SK-N-SH treated with all-trans-retinoic acid at 6 μM for 48 hours (cell line): ENCODE data around the gene ADNP.
A peak's percentile ranks its signal among the peaks of the same experiment; 100 is the strongest.

Source experiments
- ATAC-seq: fragments of 200-7000 bp; cut with Tn5 transposase; 3 replicates; pipeline ENCODE4 v1.9.1; 2020; ENCODE audit warnings: mild to moderate bottlenecking, moderate library complexity
- ARNTL ChIP-seq: fragments of 450-650 bp; formaldehyde crosslinking; IDR thresholded peaks from 2 replicates; pipeline ENCODE4 v1.5.0; 2020; ENCODE audit warnings: low read depth, mild to moderate bottlenecking, moderate library complexity, borderline replicate concordance
- BACH2 ChIP-seq: fragments of 250-450 bp; sonication (Bioruptor Pico); IDR thresholded peaks from 2 replicates; pipeline ENCODE4 v1.9.0; 2021; ENCODE audit warnings: mild to moderate bottlenecking, borderline replicate concordance
- CSDC2 ChIP-seq: fragments of 250-450 bp; sonication (Bioruptor Pico); IDR thresholded peaks from 2 replicates; pipeline ENCODE4 v1.5.0; 2020; ENCODE audit warnings: mild to moderate bottlenecking, moderate library complexity
- ESRRG ChIP-seq: fragments of 250-450 bp; sonication (Bioruptor Pico); IDR thresholded peaks from 2 replicates; pipeline ENCODE4 v1.6.1; 2021; ENCODE audit warnings: mild to moderate bottlenecking
- GLIS3 ChIP-seq: fragments of 250-450 bp; sonication (Bioruptor Pico); IDR thresholded peaks from 2 replicates; pipeline ENCODE4 v1.5.0; 2020; ENCODE audit warnings: mild to moderate bottlenecking, moderate library complexity
- ISL1 ChIP-seq: fragments of 250-450 bp; sonication (Bioruptor Pico); IDR thresholded peaks from 2 replicates; pipeline ENCODE4 v2.1.2; 2022; ENCODE audit warnings: mild to moderate bottlenecking, moderate library complexity
- PATZ1 ChIP-seq: fragments of 250-450 bp; sonication (Bioruptor Pico); IDR thresholded peaks from 2 replicates; pipeline ENCODE4 v1.8.0; 2020; ENCODE audit warnings: mild to moderate bottlenecking, moderate library complexity, borderline replicate concordance
- PPARA ChIP-seq: fragments of 250-450 bp; sonication (Bioruptor Pico); IDR thresholded peaks from 2 replicates; pipeline ENCODE4 v1.5.0; 2020; ENCODE audit warnings: mild to moderate bottlenecking, borderline replicate concordance
- RARB ChIP-seq: fragments of 250-450 bp; sonication (Bioruptor Pico); IDR thresholded peaks from 2 replicates; pipeline ENCODE4 v1.8.0; 2021; ENCODE audit warnings: mild to moderate bottlenecking, moderate library complexity
- SNAI2 ChIP-seq: fragments of 250-450 bp; sonication (Bioruptor Pico); IDR thresholded peaks from 2 replicates; pipeline ENCODE4 v1.5.0; 2020; ENCODE audit warnings: mild to moderate bottlenecking, moderate library complexity
- TCF4 ChIP-seq: fragments of 250-450 bp; sonication (Bioruptor Pico); IDR thresholded peaks from 2 replicates; pipeline ENCODE4 v1.8.0; 2021; ENCODE audit warnings: mild to moderate bottlenecking, moderate library complexity, borderline replicate concordance
- TOX ChIP-seq: fragments of 250-450 bp; sonication (Bioruptor Pico); IDR thresholded peaks from 2 replicates; pipeline ENCODE4 v1.8.0; 2021; ENCODE audit warnings: mild to moderate bottlenecking, moderate library complexity, borderline replicate concordance
- TSHZ2 ChIP-seq: fragments of 250-450 bp; sonication (Bioruptor Pico); IDR thresholded peaks from 2 replicates; pipeline ENCODE4 v1.5.0; 2020; ENCODE audit warnings: mild to moderate bottlenecking, moderate library complexity
- ZFP3 ChIP-seq: fragments of 250-450 bp; sonication (Bioruptor Pico); IDR thresholded peaks from 2 replicates; pipeline ENCODE4 v1.5.0; 2020; ENCODE audit warnings: mild to moderate bottlenecking, moderate library complexity
- ZFP30 ChIP-seq: fragments of 450-650 bp; formaldehyde crosslinking; IDR thresholded peaks from 2 replicates; pipeline ENCODE4 v1.5.0; 2022; ENCODE audit warnings: mild to moderate bottlenecking, moderate library complexity
- ZNF70 ChIP-seq: fragments of 450-650 bp; formaldehyde crosslinking; IDR thresholded peaks from 2 replicates; pipeline ENCODE4 v1.5.0; 2020; ENCODE audit warnings: mild to moderate bottlenecking, moderate library complexity
- ZNF8 ChIP-seq: fragments of 450-650 bp; formaldehyde crosslinking; IDR thresholded peaks from 2 replicates; pipeline ENCODE4 v1.5.0; 2020; ENCODE audit warnings: mild to moderate bottlenecking, moderate library complexity
- TF ChIP-seq, protein P1 (sequence below): fragments of 250-450 bp; sonication (Bioruptor Pico); IDR thresholded peaks from 2 replicates; pipeline ENCODE4 v1.5.1; 2021; ENCODE audit warnings: mild to moderate bottlenecking, moderate library complexity
- TF ChIP-seq, protein P2 (sequence below): fragments of 250-450 bp; sonication (Bioruptor Pico); IDR thresholded peaks from 2 replicates; pipeline ENCODE4 v1.5.1; 2020; ENCODE audit warnings: low read depth, mild to moderate bottlenecking, moderate library complexity
- TF ChIP-seq, protein P3 (sequence below): fragments of 250-450 bp; sonication (Bioruptor Pico); IDR thresholded peaks from 2 replicates; pipeline ENCODE4 v1.8.0; 2021; ENCODE audit warnings: low read depth, mild to moderate bottlenecking, moderate library complexity, borderline replicate concordance

ADNP gene

GRCh38 chr20:50929299-50930138, 1.7 kb downstream of the ADNP start:
- TF ChIP-seq ESRRG (CRISPR knock-in tag) = no peak
- no peak for TF ChIP-seq TCF4 (CRISPR knock-in tag)
- TF ChIP-seq ZFP3 (CRISPR knock-in tag) = no peak
- TF ChIP-seq GLIS3 (CRISPR knock-in tag) = 0 out of 2 replicates have a peak, but pooled peaks have one; percentile 8
- TF ChIP-seq PATZ1 = 0 out of 2 replicates have a peak, but pooled peaks have one; percentile 47
- TF ChIP-seq, all 23 proteins: peak for 2
- peak; percentile 82 for ATAC-seq

DNA sequence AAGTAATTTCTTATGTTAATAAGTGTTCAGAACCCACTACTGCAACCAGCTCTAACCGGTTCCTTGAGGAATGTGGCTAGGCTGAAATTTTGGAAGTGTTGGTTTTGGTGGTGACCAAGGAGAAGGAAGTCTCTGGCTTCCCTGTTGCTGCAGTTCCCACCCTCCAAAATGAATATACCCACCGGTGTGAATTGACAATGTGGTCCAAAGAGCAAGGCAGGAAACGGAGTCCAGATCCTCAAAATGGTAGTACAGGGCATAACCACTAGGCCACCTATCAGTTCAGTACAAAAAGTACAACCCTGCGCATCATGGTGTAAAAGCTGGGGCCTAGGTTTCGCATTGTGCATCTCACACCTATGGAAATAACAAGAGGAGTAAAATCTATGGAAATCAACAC, 2.8 kb downstream of the ADNP start:
- TF ChIP-seq ZNF8 (no peak), CSDC2 (CRISPR knock-in tag) (no peak), ZFP30 (CRISPR knock-in tag) (no peak), RARB (CRISPR knock-in tag) (no peak), ISL1 (CRISPR knock-in tag) (no peak)
- ATAC-seq = no peak

- TF ChIP-seq, protein P1, sequence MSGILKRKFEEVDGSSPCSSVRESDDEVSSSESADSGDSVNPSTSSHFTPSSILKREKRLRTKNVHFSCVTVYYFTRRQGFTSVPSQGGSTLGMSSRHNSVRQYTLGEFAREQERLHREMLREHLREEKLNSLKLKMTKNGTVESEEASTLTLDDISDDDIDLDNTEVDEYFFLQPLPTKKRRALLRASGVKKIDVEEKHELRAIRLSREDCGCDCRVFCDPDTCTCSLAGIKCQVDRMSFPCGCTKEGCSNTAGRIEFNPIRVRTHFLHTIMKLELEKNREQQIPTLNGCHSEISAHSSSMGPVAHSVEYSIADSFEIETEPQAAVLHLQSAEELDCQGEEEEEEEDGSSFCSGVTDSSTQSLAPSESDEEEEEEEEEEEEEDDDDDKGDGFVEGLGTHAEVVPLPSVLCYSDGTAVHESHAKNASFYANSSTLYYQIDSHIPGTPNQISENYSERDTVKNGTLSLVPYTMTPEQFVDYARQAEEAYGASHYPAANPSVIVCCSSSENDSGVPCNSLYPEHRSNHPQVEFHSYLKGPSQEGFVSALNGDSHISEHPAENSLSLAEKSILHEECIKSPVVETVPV = no peak
- TF ChIP-seq ESRRG (CRISPR knock-in tag) (no peak), ARNTL (CRISPR knock-in tag) (no peak), TSHZ2 (CRISPR knock-in tag) (no peak), RARB (CRISPR knock-in tag) (no peak), SNAI2 (CRISPR knock-in tag) (no peak), ISL1 (CRISPR knock-in tag) (no peak), PPARA (CRISPR knock-in tag) (no peak), PATZ1 (no peak), ZNF70 (CRISPR knock-in tag) (no peak), GLIS3 (CRISPR knock-in tag) (no peak), ZFP30 (CRISPR knock-in tag) (no peak), BACH2 (no peak), ZFP3 (CRISPR knock-in tag) (no peak), TOX (CRISPR knock-in tag) (no peak), ZNF8 (no peak), TCF4 (CRISPR knock-in tag) (no peak)
- TF ChIP-seq, protein P2, sequence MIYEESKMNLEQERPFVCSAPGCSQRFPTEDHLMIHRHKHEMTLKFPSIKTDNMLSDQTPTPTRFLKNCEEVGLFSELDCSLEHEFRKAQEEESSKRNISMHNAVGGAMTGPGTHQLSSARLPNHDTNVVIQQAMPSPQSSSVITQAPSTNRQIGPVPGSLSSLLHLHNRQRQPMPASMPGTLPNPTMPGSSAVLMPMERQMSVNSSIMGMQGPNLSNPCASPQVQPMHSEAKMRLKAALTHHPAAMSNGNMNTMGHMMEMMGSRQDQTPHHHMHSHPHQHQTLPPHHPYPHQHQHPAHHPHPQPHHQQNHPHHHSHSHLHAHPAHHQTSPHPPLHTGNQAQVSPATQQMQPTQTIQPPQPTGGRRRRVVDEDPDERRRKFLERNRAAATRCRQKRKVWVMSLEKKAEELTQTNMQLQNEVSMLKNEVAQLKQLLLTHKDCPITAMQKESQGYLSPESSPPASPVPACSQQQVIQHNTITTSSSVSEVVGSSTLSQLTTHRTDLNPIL (CRISPR knock-in tag) = no peak
- TF ChIP-seq, protein P3, sequence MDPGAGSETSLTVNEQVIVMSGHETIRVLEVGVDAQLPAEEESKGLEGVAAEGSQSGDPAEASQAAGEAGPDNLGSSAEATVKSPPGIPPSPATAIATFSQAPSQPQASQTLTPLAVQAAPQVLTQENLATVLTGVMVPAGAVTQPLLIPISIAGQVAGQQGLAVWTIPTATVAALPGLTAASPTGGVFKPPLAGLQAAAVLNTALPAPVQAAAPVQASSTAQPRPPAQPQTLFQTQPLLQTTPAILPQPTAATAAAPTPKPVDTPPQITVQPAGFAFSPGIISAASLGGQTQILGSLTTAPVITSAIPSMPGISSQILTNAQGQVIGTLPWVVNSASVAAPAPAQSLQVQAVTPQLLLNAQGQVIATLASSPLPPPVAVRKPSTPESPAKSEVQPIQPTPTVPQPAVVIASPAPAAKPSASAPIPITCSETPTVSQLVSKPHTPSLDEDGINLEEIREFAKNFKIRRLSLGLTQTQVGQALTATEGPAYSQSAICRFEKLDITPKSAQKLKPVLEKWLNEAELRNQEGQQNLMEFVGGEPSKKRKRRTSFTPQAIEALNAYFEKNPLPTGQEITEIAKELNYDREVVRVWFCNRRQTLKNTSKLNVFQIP = no peak
- ATAC-seq = no peak
Measured at GRCh38 chr20:50926530-50926929, 4.7 kb downstream of the ADNP start.
